Cerebellar nuclear complex (tissue), 1 donor: ENCODE measurements around the gene P3H1.
"Not testable (repeated sequence)": the region's sequence is repeated elsewhere in the genome, so short reads cannot be mapped to it uniquely, and the experiment has no call there.

Experiments
- DNase-seq, 2 experiments: peaks; one replicate each; lab custom pipeline; 2025; lab: John Stamatoyannopoulos, UW

P3H1 gene, protein sequence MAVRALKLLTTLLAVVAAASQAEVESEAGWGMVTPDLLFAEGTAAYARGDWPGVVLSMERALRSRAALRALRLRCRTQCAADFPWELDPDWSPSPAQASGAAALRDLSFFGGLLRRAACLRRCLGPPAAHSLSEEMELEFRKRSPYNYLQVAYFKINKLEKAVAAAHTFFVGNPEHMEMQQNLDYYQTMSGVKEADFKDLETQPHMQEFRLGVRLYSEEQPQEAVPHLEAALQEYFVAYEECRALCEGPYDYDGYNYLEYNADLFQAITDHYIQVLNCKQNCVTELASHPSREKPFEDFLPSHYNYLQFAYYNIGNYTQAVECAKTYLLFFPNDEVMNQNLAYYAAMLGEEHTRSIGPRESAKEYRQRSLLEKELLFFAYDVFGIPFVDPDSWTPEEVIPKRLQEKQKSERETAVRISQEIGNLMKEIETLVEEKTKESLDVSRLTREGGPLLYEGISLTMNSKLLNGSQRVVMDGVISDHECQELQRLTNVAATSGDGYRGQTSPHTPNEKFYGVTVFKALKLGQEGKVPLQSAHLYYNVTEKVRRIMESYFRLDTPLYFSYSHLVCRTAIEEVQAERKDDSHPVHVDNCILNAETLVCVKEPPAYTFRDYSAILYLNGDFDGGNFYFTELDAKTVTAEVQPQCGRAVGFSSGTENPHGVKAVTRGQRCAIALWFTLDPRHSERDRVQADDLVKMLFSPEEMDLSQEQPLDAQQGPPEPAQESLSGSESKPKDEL

DNA sequence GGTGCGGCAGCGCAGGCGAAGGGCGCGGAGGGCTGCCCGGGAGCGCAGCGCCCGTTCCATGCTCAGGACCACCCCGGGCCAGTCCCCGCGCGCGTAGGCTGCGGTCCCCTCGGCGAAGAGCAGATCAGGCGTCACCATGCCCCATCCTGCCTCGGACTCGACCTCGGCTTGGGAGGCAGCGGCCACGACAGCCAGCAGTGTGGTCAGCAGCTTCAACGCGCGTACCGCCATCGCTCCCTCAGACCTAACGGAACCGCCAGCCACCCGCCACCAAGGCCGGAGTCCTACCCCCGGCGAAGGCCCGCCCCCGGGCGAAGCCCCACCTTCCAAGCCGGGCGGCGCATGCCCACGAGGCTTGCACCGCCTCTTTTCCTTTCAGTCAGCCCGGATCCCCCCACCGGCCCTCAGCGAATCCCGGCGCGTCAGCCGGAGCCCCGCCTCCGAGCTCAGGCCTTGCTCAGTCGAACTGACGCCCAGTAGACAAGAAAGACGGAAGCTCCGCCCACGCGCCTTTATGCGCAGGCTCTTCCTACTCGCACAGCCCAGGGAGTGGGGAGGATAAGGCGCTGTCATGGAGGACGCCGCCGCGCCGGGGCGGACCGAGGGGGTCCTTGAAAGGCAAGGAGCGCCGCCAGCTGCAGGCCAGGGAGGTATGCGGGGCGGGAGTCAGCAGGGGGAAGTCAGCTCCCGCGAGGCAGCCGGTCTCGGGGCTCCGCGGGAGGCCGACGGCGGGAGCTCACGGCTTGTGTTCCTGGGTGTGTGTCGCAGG, at the start of gene P3H1, which contains the start of gene C1orf50:
TSS of gene P3H1 (minus strand) at position 288 of the 769 bp plus-strand sequence. CDS start at position 231, 57 bp downstream.
TSS of gene C1orf50 (plus strand) at position 509 of the 769 bp plus-strand sequence. CDS start at position 572, 63 bp downstream.
- peak; percentile 98 to 100 for DNase-seq

- DNase-seq = peak in 1 of 2 experiments; percentile 33
Measured at GRCh38 chr1:42815941-42816584, 49.2 kb upstream of the P3H1 start.

- not testable (repeated sequence) for DNase-seq
Measured at GRCh38 chr1:42814815-42815214, 48.0 kb upstream of the P3H1 start.

- no peak for DNase-seq
Measured at GRCh38 chr1:42807056-42807668, 40.3 kb upstream of the P3H1 start.

DNA sequence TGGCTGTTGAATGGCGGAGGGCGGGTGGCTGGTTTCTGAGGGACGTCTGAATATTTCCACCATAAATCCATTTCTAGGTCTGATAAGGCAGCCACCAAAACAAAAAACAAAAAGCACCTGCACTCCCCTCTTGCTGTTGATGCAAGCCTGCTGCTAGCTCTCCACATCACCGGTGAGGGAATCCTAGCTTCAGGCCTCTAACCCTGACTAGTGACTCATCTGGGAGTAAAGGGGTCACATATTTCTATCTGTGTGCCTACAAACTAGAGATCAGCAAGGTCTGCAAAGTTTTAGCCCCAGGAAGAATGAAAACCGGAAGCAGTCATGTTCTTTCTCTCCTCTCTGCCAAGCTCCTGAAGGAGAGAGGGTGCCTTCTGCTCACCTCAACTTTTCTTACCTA, 39.8 kb upstream of the P3H1 start:
- DNase-seq = no peak

GRCh38 chr1:42806171-42806570, 39.3 kb upstream of the P3H1 start:
- no peak for DNase-seq

DNA sequence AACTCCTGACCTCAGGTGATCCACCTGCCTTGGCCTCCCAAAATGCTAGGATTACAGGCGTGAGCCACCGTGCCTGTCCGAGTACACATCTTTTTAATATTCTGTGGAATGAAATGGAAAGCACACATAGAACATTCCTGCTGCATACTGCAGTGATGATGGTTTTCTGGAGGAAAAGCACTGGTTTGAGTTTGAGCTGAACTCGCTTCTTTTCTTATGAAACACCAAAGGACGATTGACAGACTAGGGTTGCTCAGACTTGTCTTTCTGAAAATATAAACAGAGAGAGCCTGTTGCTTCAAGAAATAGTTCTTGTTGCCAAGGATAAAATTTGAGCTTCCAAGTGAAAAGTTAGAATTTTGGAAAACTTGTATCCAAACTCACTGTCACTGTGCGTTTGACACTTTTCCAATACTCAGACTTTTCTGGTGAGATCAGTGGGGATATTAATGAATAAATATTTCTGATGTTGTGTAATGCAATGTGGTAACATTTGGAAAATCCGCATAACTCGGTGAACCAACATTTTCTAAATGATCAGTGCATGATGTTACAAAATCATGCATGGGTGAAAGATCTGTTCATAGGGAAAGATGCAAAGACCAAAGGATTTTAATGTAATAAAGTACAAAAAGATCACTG, 35.1 kb upstream of the P3H1 start:
- DNase-seq = no peak

DNA sequence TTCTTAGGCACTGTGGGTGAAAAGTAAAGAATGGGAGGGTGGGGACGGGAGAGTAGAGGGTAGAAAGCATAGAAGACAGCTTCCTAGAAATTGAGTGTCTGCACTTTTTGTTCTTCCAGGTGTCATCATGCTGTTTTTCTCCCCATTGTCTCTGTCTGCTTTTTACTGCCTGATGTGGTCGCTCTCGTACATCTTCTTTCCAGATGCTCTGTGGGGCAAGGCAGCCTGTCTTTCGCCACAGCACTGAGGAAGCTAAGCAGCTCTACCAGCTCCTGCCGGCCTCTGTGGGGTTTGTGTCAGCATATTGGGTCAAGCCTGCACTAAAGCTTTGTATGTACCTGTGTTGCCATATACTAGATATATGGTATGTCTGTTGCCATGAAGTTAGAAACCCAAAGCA, 31.2 kb upstream of the P3H1 start:
- no peak for DNase-seq

GRCh38 chr1:42797414-42797813, 30.6 kb upstream of the P3H1 start:
- no peak for DNase-seq

- DNase-seq = no peak
Measured at GRCh38 chr1:42793824-42794223, 27.0 kb upstream of the P3H1 start.

- no peak for DNase-seq
Measured at GRCh38 chr1:42788021-42788420, 21.2 kb upstream of the P3H1 start.

GRCh38 chr1:42786097-42786496, 19.3 kb upstream of the P3H1 start:
- DNase-seq = no peak

DNA sequence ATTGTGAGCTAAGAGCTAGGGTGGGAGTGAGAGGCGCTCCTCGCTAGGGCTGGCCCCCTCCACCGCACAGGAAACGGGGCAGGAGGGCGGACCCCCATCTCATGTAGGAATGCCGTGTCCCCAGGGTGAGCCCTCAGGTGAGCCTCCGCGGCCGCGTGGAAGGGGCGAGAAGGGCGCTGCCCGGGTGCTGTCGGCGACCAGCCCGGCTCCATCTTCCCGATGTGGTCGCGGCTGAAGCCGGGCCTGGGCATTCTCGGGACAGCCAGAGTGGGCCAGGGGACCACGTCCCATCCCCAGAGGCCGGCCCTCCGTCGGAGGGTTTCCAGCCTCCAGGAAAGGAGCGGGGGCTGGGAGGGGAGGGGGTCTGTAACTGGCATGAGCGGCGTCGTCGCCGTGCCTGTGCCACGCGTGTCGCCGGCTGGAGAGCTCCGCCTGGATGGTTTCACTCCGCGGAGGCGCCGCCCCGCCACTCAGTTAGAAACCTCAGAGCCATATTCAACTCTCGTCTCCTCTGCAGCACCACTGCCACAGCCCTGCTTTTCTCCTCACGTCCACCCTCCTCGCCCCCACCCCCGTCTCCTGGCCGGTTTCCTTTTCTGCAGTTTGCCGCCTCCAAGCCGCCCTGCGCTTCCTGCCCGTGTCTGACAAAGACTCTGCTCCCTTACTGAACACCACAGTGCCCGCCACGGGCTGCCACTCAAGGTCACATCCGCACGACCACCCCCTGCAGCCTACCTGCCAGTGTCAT, 18.3 kb upstream of the P3H1 start, which contains the start of gene TMEM269:
TSS of gene TMEM269 (plus strand) at position 46 of the 748 bp plus-strand sequence. CDS start 4,903 bp downstream, outside the sequence.
- DNase-seq = no peak

DNA sequence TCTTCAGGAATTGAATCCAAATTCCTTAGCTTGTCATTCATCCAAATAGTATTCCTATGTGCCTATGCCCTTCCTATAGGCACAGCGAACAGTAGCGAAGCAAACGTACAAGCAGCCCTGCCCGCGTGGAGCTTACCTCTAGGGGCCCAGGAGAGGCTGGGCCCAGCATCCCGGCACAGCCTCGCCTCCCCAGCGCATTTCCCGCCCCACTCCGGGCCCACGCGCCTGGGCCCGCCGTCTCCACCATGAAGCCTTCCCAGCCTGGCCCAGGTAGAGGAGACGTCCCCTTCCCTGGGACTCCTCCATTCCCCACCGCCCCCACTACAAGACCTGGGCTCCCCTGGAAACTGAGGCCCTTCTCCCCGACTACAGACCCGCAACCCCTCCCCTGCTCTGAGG, 17.7 kb upstream of the P3H1 start:
- no peak for DNase-seq

- DNase-seq = no peak
Measured at GRCh38 chr1:42783092-42783491, 16.3 kb upstream of the P3H1 start.

GRCh38 chr1:42780176-42780575, 13.3 kb upstream of the P3H1 start:
- DNase-seq = no peak

DNA sequence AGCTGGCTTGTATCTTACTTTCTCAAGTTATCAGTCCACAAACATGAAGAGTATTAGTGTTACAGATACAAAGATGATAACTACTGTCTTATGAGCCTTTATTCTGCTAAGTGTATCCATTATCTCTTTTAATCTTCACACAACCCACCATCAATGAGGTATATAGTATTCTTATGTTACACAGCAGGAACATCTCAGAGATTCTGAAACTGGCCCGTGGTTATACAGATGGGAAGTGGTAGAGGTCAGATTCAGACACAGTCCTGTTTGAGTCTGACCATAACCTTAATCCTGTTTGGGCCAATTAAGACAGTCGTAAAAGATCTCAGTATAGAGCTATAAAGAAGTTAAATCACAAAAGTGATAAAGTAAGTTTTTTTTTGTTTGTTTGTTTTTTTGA, 12.9 kb upstream of the P3H1 start:
- no peak for DNase-seq

DNA sequence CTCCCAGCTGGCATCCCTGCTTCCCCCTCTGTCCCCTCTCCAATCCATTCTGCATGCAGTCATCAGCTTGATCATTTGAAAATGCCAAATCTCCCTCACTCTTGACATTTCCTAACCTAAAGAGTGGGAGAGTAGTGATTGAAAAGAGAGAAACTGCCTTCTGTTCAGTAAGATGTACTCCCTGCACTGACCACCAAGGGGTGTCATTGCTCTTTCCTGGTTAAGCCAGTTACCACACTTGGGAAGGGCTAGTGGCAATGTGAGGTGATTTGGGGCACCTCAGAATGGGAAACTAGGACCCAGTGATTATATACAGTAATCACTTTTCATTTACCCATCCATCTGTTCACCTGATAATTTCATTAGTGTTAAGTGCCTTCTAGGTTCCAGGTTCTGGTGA, 11.0 kb upstream of the P3H1 start:
- DNase-seq = no peak

DNA sequence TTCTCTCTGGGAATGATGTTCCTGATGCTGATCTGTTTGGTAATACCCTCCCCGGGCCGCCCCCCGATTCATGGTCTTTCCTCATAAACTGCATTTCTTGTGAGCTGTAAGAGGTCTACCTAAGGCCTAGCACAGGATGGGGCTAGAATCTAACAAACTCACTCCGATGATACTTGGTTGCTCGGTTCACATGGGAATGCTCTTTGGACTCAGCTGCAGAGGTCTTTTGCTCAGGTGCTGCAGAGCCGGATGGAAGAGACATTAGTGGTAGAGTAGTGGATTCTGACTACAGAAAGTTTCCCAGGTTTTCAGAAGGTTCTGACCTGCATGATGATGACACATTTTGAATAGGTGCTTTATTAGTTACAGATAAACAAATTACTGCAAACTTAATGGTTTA, 9.7 kb upstream of the P3H1 start:
- no peak for DNase-seq

DNA sequence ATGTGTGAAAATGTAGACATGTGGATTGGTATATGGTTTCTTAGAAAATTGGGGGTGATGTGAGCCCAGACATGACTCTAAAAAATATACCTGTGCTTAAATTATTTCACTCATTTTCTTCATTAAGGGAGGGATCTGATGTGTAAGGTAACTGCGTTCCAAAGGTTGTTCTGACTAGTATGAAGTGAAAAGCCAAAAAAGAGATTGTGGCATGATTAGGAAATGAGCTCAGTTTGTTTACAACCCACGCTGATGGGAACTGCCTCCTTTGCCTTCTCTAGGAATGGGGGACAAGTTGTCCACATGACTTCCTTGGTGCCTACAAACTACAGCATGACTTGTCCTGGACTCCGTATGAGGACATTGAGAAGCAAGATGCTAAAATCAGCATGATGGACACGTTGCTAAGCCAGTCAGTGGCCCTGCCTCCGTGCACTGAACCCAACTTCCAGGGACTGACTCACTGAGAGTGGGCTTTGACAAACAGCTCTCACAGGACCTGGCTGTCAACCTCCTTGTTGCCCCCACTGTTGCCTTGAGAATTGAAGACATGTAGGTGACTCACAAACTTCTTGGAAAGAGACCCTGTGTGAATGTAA, 8.2 kb upstream of the P3H1 start:
- no peak for DNase-seq
